Activated T-helper 1 cell treated with anti-CD3 and anti-CD28 coated beads, Interleukin-2, amount 50 U/mL, for 16 hours (primary cell): Measurements from ENCODE around the gene EPN2.

Experiments used
- DNase-seq, 2 donors: peaks; one replicate each; pipeline ENCODE4 v3.0.0-alpha.2; 2020; ENCODE audit warnings: low read depth in 1 of 2, low spot score in 1 of 2

EPN2 gene

DNA sequence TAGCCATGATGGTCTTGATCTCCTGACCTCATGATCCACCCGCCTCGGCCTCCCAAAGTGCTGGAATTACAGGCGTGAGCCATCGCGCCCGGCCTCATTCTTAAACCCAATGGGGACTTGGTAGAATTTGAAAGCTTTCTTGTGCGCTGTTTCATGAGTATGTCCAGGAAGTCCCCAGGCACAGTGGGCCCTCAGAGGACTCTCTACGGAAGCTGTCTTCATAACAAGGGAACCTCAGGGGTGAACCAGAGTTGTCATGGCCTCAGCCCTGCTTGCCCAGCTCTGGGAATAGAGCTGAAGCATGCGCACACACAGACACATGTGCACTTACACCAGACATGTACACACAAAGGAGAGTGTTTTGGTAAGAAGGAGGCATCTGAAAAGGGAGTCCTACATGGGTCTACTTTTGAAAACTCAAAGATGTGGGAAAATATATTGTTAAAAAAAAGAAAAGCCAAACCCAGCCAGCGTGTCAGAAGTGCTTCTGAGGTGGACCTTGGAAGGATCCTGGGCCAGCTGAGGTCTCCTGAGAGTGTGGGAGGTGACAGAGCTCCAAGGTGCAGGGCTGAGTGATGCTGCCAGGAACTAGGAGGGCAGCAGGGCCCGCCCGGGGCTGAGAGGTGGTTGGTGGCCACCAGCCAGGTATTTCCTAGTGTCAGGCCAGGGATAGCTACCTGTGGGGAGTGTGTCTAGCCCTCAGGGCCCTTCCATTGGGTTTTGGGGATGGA lies 54.6 kb downstream of the EPN2 start:
- DNase-seq: no peak

DNA sequence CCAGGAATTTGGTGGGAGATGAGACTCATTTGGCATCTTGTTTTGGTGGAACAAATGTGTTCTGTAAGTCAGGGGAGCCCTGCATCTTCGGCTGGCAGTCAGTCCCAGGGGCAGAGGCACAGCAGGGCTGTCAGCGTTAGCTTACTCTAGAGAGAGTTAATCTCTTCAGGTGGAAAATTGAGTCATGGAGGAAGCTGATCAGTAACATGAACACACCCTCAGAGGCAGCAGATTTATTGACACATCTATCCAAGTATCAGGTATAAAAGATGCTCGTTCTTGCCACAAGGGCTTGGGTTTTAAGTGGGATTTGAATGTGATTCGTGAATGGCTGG lies 55.2 kb downstream of the EPN2 start:
- DNase-seq: no peak

DNA sequence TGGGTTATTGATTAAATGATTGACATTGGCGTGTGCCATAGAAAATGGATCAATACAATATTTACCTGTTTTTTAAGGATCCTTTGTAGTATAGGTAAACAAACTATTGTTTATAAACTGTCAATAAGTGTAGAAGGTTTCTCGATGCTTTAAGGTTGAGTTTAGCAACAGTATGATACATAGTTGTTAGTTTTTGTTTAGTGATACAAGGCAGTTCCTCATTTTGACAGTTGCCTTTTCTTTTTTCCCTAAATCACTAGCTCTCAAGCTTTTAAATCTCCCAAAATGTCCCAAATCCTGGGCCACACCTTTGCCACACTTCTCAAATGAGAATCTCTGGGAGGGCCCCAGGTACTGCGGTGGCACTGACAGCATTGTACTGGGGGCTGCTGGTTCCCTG lies 57.3 kb downstream of the EPN2 start:
- DNase-seq: no peak

DNA sequence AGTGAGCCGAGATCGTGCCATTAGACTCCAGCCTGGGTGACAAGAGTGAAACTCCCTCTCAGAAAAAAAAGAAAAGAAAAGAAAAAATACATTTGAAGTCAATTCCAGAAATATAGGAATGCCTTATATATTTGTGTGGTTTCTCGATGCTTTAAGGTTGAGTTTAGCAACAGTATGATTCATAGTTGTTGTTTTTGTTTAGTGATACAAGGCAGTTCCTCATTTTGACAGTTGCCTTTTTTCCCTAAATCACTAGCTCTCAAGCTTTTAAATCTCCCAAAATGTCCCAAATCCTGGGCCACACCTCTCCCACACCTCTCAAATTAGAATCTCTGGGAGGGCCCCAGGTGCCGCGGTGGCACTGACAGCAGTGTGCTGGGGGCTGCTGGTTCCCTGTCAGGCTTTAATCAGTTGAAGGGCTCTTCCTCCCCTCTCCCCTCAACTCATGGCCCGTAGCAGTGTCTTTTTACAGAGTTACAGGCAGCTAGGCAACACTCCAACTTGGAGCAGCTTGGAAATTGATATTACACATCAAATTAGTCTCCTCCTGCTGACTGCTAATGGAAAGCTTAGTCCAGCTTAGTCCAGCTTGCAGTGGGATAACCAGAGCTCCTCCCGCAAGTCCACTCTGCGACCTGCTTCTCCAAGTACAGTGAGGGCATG lies 58.4 kb downstream of the EPN2 start:
- no peak for DNase-seq

DNA sequence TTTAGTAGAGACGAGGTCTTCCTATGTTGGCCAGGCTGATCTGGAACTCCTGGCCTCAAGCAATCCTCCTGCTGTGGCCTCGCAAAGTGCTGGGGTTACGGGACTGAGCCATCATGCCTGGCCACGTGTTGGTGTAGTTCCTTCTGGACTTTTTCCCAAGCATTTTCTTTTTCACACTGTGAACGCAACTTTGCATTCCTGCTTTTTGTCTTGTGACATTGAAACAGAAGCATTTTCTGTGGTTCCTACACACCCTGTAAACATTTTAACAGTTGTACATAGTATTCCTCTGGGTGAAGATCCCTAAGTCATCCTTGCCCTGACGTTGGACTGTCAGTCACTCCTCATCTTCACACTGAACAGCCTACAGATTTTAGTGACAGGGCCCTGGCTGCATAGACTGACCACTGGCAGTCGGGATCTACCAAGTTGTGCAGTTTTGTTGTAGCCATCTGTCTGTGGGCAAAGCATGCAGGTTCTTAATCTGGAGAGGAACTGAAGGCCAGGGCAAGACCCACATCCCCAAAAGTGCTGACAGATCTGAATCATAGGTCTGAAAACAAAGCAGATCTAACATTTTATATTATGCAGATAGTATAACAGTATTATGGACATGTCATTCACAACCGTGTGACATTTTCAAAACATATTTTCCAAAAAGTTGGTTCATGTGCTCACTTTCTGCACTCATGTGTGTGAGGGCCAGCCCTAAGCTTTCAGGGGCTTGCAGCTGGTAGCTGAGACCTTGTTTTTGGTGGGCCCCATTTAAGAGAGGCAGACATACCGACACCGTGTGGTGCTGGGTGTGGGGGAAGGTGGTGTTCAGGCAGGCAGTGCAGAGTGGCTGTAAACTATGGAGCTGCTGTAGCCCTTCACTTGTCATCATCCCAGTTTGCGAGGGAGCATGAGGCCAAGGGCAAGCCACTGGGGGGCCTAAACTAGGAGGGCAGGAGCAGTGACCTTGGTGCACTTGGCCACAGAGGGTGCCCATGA lies 59.9 kb downstream of the EPN2 start:
- no peak for DNase-seq

DNA sequence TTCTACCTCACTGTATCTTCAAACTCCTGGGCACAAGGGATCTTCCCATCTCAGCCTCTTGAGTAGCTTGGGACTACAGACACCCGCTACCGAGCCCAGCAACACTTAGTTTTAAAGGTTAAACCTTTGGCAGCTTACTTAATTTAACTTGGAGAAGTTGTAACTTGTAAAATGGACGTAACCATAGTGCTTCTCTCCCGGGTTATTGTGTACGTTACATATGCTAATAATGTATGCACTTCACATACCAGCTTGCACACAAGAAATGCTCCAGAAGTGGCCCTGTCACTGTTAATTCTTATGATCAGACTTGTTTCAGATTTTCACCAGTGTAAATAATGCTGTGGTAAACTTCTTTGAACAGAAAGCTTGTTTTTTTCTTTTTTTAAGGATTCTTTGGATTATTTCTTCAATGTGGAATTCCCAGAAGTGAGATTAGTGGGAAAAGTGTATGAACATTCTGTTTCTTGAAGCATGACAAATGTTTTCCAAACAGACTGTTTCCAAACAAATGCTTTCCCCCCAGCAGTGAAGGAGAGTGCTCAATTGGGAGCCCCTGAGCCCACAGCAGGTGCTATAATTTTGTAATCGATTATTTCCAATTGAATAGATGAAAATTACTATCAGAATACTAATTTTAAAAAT lies 61.5 kb downstream of the EPN2 start:
- DNase-seq: no peak

DNA sequence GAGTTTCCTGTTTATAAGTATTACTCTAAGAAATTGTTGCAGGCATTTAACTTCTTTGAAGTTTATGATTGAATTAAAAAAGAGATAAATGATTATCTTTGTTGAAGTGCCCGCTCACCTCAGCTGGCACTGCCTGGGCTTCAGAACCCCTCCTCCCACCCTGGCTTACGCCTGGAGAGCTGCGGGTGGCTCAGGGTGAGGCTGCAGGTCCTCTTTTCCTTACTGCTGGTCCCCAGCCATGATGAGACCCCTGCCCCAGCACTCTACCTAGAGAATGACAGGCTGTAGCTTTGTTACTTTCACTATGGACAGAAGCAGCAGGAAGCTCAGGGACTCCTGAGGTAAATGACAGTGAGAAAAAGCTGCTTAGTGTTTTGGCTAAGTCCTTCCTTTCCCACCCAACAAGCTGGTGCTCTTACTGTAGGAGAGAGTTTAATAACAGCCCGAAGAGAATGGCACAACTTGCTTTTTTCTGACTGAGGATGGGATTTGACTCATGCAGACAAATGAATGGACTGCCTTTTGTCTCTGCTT lies 62.1 kb downstream of the EPN2 start:
- no peak for DNase-seq

DNA sequence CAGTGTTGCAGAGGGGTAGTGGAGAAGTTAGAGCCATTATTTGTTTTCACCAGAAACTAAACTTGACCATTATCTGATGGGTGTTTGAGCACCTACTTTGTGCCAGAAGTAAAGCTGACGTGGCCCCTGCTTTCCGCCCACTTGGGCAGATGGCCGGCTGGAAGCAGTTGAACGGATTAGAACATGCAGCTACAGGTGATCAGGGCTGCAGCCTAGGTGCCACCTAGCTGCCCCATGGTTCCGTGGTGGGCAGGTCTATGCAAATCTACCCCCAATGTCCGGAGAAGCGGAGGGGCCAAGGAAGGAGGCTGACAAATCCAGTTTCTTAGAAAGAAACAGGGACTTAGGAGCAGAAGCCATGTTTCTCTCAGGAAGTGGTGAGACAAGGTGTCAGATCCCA lies 62.7 kb downstream of the EPN2 start:
- DNase-seq: no peak

DNA sequence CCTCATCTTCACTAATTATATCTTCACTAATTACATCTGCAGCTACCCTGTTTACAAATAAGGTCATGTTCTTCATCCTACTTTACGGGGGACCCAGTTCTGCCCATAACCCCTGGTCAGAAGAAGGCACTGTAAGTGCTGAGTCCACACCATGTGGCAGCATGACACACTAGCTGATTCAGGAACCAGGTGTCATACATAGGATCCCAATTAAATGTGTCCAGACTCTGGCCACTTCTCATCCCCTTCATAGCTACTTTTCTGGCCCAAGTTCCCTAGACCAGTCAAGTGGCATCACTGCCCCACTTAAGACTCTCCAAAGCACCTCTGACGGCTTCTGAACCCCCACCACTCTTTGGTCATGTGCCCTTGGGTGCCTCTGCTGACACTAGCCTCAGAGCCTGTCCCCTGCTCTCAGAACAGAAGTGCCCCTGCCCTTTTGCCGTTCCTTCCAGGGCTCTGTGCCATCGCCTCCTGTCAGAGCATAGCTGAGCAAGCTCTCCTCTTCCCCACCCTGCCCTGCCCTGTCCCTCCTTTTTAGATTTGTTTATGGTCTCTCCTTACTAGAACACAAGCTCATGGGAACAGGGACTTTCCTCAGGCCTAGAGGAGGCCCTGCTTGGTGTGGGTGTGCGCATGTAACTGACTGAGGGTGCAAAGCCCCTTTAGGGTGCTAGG lies 64.2 kb downstream of the EPN2 start:
- DNase-seq: no peak

DNA sequence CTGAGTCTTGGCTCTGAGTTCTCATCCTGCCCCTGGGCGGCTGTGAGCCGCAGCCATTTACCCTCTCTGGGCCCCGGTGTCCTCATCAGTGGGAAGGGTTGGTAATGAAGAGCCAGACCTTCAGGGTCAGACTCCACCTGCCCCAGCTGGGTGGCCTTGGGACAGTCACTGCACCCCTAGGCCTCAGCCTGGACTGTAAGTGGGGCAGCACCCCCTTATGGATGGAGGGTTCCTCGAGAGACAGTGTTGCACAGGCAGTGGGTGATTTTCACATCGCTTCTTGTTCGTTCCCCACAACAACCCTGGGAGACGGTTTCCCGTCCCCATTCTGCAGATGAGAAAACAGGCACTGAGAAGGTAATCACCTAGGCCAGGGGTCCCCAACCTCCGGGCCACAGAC lies 64.8 kb downstream of the EPN2 start:
- DNase-seq: no peak

DNA sequence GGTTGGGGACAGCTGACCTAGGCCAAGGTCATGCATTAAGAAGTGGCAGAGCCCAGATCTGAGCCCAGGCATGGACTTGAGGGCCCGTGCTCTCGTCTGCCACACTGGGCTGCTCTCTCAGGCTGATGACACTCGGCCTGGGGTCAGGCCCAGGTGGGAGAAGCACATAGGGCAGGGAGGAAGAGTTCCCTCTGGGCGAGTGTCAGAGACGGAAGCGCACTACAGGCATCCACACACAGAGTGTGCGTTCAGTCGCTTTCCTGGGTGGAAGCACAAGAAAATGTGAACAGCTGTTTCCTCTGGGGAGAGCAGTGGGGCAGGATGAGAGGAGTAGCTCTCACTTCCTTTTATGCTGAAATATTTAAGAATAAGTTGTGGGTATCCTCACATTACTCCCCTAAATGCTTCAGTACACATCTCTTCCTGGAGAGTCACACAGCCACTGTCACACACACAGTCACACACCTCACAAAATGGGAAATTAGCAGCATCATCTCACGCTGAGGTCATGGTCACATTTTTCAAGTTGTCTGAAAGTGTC lies 65.7 kb downstream of the EPN2 start:
- no peak for DNase-seq

DNA sequence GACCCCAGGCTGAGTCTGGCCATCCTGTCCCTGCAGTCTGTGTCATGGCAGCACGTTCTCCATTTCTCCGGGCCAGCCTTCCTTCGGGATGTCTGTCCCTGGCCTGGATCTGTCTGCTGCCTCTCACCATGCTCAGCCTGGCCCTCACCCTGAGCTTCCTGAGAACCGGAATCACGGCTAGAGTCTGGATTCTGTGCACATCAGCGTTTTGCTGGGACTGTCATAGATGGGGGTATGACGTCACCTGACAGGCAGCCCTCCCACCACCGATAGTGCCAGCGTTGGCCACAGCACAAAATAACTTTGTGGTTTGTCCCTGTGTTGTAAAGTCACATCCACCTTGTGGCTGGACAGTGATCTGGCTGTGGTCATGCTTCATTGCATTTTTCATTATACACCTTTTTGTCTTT lies 66.2 kb downstream of the EPN2 start:
- no peak for DNase-seq

DNA sequence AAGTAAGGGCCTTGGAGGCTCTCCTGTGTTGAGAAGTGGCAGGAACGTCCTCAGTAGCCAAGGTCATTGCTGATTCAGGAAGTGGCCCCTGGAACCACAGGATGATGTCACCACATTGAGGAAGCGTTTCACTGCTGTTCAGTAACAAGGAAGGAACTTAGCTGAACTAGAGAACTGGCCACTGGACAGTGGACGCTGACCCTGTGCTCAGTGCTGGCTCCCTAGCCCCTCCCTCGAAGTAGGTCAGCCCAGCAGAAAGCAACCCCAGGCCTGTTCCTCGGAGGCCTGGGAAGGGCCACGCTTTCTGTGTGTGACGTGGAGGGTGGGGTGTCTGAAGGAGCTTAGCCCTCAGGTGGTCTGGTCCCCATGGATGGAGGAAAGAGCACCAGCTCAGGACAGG lies 67.0 kb downstream of the EPN2 start:
- DNase-seq: no peak

DNA sequence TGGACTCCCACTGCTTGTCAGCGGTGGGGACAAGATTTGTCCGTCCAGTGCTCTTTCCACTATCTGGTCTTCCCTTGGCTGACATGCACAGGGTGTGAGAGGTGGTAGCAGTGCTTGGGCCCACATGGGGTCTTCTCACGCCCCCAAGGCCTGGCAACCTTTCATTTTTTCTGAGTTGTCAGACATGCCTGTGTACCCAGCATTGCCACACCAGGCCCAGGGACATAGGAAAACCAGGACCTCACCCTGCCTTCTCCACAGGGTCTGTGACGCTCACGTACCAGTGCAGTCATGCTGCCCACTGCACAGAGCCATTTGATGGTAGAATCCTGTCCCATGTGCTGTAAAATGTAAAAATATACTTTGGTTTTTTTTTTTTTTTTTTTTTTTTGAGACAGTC lies 67.6 kb downstream of the EPN2 start:
- no peak for DNase-seq

DNA sequence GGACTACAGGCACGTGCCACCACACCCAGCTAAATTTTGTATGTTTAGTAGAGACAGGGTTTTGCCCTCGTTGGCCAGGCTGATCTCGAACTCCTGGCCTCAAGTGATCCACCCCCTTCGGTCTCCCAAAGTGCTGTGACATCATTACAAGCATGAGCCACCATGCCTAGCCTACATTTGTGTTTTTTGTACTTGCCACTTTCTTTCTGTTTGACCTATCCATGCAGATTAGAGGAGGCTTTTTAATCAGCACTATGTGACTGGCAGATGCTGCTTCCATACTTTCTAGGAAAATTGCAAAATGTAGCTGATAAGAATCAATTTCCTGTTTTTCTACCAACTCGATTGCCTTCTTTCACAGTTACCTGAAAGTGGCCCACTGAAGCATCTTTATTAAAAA lies 68.1 kb downstream of the EPN2 start:
- no peak for DNase-seq

DNA sequence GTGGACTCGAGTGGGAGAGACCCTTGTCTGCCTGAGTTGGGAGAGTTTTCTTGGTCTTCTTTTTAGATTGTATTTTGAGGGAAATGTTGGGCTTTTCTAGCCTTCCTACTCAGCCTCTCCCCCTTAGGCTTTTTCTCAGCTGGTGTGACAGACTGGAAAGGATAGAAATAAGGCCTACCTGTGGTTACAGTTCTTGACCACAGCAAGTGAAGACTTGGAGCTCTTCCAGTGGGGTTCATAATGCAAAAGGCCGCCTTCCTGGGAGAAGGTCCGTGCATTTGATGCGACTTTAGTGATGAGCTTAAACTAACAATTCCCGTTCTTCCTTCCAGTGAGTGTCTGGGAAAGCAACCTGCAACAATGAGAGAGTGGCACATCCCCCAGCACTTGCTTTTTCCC lies 68.6 kb downstream of the EPN2 start:
- DNase-seq: no peak

DNA sequence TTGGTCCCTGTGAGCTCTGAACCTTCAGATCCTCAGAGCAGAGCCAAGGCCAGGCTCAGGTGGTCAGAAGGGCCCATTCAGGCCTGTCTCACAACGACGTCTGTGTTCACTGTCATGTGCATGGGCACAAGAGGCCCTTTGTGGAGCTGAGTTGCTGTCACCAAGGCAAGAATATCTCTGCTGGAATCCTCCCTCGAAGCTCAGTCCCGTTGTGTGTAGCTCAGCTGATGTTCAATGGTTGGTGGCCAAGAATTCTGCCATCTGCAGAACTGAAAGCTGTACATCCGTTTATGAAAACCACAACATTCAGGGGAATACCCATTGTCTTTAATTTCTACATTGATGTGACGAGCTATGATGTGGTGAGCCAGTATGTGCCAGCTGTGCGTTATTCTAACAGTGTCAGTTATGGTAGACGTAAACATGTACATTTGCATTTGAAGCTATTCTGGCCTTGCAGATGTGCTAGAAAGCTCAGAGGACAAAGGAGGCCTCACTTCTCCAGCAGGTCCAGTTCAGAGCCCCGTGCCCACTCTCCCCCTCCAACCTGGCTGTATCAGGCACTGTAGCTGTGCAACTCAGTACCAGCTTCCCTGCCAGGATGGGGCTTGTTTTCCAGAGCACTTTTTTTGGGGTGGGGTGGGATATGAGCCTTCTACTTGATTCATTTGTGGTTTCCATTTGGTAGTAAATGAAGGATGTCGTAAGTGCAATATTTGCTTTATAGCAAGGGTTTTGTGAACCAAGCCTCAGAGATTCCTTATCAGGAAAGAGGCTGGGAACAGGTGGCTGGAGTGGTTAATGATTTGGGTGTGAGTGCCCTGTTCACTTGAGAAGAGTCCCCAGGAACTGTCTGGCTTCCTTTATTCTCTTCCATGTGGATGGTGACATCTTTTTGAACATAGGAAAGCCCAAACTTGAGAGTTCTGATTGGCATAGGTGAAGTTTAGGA lies 69.3 kb downstream of the EPN2 start:
- DNase-seq: no peak

DNA sequence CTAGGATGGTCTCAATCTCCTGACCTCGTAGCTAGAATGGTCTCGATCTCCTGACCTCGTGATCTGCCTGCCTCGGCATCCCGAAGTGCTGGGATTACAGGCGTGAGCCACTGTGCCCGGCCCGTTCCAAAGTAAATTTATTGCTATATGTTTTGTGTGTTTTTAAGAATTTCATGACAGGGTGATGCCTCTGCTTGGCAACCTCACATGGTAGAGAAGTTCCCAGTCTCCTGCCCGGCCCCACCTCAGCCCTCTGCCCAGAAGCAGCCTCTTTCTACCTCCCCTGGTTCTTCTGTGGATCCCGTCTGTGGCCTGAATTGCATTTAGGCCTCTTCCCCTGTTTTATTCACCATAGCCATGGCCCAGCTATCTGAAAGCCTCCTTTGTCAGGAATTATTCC lies 70.4 kb downstream of the EPN2 start:
- no peak for DNase-seq

DNA sequence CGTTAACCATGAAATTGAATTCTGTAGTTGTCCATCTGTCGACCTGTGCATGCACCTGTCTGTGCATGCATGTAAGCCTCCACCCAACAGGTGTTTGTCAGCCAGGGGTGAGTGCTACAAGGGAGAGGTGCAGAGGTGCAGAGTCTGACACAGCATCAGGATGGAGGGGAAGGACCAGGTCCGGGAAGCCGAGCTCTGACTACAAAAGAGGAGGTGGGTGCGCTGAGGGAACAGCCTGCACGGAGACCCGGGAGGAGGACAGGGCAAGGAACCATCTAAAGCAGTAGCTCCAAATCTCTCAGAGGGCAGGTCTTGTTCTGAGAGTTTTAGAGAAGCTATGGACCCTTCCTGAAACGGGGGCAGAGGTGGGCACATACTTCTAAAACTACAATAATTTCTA lies 71.2 kb downstream of the EPN2 start:
- no peak for DNase-seq
